PC-3 (cell line): ENCODE results near the gene CD274. TPM values are rescaled to one million over a fixed set of nuclear protein-coding genes. Genes with fewer than 3 reads are reported as not detected.

Experiments used
- ATAC-seq: fragments of 200-7000 bp; cut with Tn5 transposase; 2 replicates; pipeline ENCODE4 v1.9.1; 2020; ENCODE audit warnings: mild to moderate bottlenecking, moderate library complexity
- BruUV-seq: library from RNA; stranded (reverse); fragments of 400-500 nt; replicated peaks from 2 replicates; lab custom pipeline; 2021; lab: Mats Ljungman, UMichigan
- CTCF ChIA-PET: fragments of 300-600 bp; sonication (Branson Sonifier 250); formaldehyde crosslinking; loops from one replicate; lab custom pipeline; 2022; ENCODE audit warnings: antibody characterized with exemption; lab: Charles Lee
- POLR2A ChIA-PET: fragments of 300-600 bp; sonication (Branson Sonifier 250); formaldehyde crosslinking; loops from one replicate; lab custom pipeline; 2022; ENCODE audit warnings: antibody characterized with exemption; ENCODE audit not compliant: unreplicated experiment; lab: Charles Lee
- DNase-seq: peaks from one replicate; pipeline ENCODE4 v3.0.0-alpha.2; 2015
- H2AFZ ChIP-seq: fragments of 300-600 bp; sonication (generic); 2 replicates; pipeline ENCODE4 v1.6.0; 2016; ENCODE audit warnings: antibody characterized with exemption, low read length
- H3F3A ChIP-seq: fragments of 300-600 bp; sonication (generic); one replicate; pipeline ENCODE4 v1.6.0; 2017; ENCODE audit warnings: antibody characterized with exemption, low read length, control low read depth, mild to moderate bottlenecking; ENCODE audit not compliant: unreplicated experiment
- H3K27ac ChIP-seq: fragments of 300-600 bp; sonication (generic); 2 replicates; pipeline ENCODE4 v1.5.1; 2016; ENCODE audit warnings: mild to moderate bottlenecking, low read length
- H3K27me3 ChIP-seq: fragments of 300-600 bp; sonication (generic); 2 replicates; pipeline ENCODE4 v1.6.1; 2016; ENCODE audit warnings: low read length, mixed read lengths
- H3K36me3 ChIP-seq: fragments of 300-600 bp; sonication (generic); 2 replicates; pipeline ENCODE4 v1.6.1; 2016; ENCODE audit warnings: low read depth, mixed run types, low read length, mixed read lengths
- H3K4me1 ChIP-seq: fragments of 300-600 bp; sonication (generic); 2 replicates; pipeline ENCODE4 v1.5.1; 2016; ENCODE audit warnings: low read length; ENCODE audit not compliant: insufficient read depth
- H3K4me2 ChIP-seq: fragments of 300-600 bp; sonication (generic); 2 replicates; pipeline ENCODE4 v1.6.0; 2016; ENCODE audit warnings: low read length
- H3K4me3 ChIP-seq: fragments of 300-600 bp; sonication (generic); 2 replicates; pipeline ENCODE4 v1.5.1; 2016; ENCODE audit warnings: mild to moderate bottlenecking, low read length, mixed read lengths
- H3K79me2 ChIP-seq: fragments of 300-600 bp; sonication (generic); 2 replicates; pipeline ENCODE4 v1.6.1; 2017; ENCODE audit warnings: low read length, mixed read lengths
- H3K9ac ChIP-seq: fragments of 300-600 bp; sonication (generic); 2 replicates; pipeline ENCODE4 v1.6.0; 2016; ENCODE audit warnings: mild to moderate bottlenecking, low read length
- H3K9me2 ChIP-seq: fragments of 300-600 bp; sonication (generic); replicated peaks from 2 replicates; pipeline ENCODE4 v1.6.1; 2016; ENCODE audit warnings: mixed run types, low read length, mixed read lengths
- H3K9me3 ChIP-seq: fragments of 300-600 bp; sonication (generic); 2 replicates; pipeline ENCODE4 v1.6.1; 2016; ENCODE audit warnings: low read length, mixed read lengths
- H4K20me1 ChIP-seq: fragments of 300-600 bp; sonication (generic); 2 replicates; pipeline ENCODE4 v1.6.1; 2016; ENCODE audit warnings: low read length, mixed read lengths
- CTCF ChIP-seq: fragments of 300-600 bp; sonication (generic); conservative IDR thresholded peaks from 2 replicates; pipeline ENCODE4 v1.5.1; 2017; ENCODE audit warnings: antibody characterized with exemption, low read depth, mild to moderate bottlenecking, low read length
- EZH2 ChIP-seq: fragments of 300-600 bp; sonication (generic); IDR thresholded peaks from one replicate; pipeline ENCODE4 v1.6.1; 2017; ENCODE audit warnings: antibody characterized with exemption, mild to moderate bottlenecking, low read length; ENCODE audit not compliant: unreplicated experiment
- EZH2phosphoT487 ChIP-seq: fragments of 300-600 bp; sonication (generic); IDR thresholded peaks from 2 replicates; pipeline ENCODE4 v1.6.1; 2018; ENCODE audit warnings: mild to moderate bottlenecking, antibody characterized with exemption, low read length, borderline replicate concordance
- intact Hi-C: fragments of 100-400 bp; cut with micrococcal nuclease; formaldehyde crosslinking; loops from 2 replicates; pipeline ENCODE4 v1.9.0; 2023
- total RNA-seq: library from RNA; depleted of rRNA; stranded (reverse); fragments of >200 nt; gene quantifications from 2 replicates; pipeline ENCODE4 v1.2.3, GENCODE V29; 2014

Gene CD274
- total RNA-seq, 1 experiment from 2014 or later = 3.8 TPM

GRCh38 chr9:5437254-5438216 is 12.8 kb upstream of the CD274 start, which contains the start of gene PLGRKT:
Gene PLGRKT (minus strand): TSS chr9:5437925. CDS start chr9:5431977, 5,948 bp downstream.
- H3K9me3 ChIP-seq = no peaks in the 10 kb centered on the region
- DNase-seq (peak; percentile 88), ATAC-seq (peak; percentile 95)
- intact Hi-C loops = no loop called here
- no peaks in the 10 kb centered on the region for H3K27me3 ChIP-seq
- peak within 1 kb of the TSS; percentile 98 for H3K27ac ChIP-seq
- POLR2A ChIA-PET = interaction anchor here (0.6 kb wide), 1 partner anchor 717 kb away, joined by 5 read pairs; no protein-coding TSS in a partner anchor
- TF ChIP-seq CTCF (no peak; the same call in 1 of the 2 replicates), EZH2phosphoT487 (no peak), EZH2 (no peak)
- peaks cover 31% of the 10 kb centered on the region for H3K4me1 ChIP-seq
- H2AFZ ChIP-seq = peak within 1 kb of the TSS; percentile 87
- H3K79me2 ChIP-seq = no peaks in the 10 kb centered on the region
- H3K9ac ChIP-seq = peak within 1 kb of the TSS; percentile 92
- H3K9me2 ChIP-seq = no peaks in the 10 kb centered on the region
- CTCF ChIA-PET = interaction anchor here (0.9 kb wide), 1 partner anchor 251 kb away, joined by 4 read pairs; no protein-coding TSS in a partner anchor
- H3K36me3 ChIP-seq = 0 out of 2 replicates have a peak, but pooled peaks cover 5% of the 10 kb centered on the region
- no peaks in the 10 kb centered on the region for H4K20me1 ChIP-seq
- TSS peak; percentile 82 for BruUV-seq
- H3K4me3 ChIP-seq = peak within 1 kb of the TSS; percentile 84
- peaks cover 3% of the 10 kb centered on the region for H3F3A ChIP-seq
- peak within 1 kb of the TSS; percentile 93 for H3K4me2 ChIP-seq

GRCh38 chr9:5438301-5439162 is 11.8 kb upstream of the CD274 start:
- Histone ChIP-seq H3K9me3 (no peaks in the 10 kb centered on the region), H3K4me1 (peaks cover 31% of the 10 kb centered on the region), H3K27me3 (no peaks in the 10 kb centered on the region), H2AFZ (peak overlapping the region; percentile 87), H3K9me2 (no peaks in the 10 kb centered on the region), H3K9ac (peak overlapping the region; percentile 92), H3F3A (peaks cover 3% of the 10 kb centered on the region), H3K4me3 (peak overlapping the region; percentile 84; the same call in 1 of the 2 replicates), H4K20me1 (no peaks in the 10 kb centered on the region), H3K27ac (peak overlapping the region; percentile 98), H3K36me3 (0 out of 2 replicates have a peak, but pooled peaks cover 5% of the 10 kb centered on the region), H3K4me2 (peak overlapping the region; percentile 93), H3K79me2 (no peaks in the 10 kb centered on the region)
- ChIA-PET CTCF (interaction anchor here (0.9 kb wide), 1 partner anchor 252 kb away, joined by 4 read pairs; no protein-coding TSS in a partner anchor), POLR2A (no interaction called here)
- no peak for DNase-seq
- no peak for TF ChIP-seq CTCF
- TF ChIP-seq EZH2 = no peak
- no peak for TF ChIP-seq EZH2phosphoT487
- no peak for ATAC-seq
- intact Hi-C loops = no loop called here
- BruUV-seq = no TSS peak
